Pancreas (tissue), 10 donors: ENCODE results near the gene DOCK1. TPM values are rescaled to one million over a fixed set of nuclear protein-coding genes. Genes with fewer than 3 reads are reported as not detected.

Experiments
- ATAC-seq, 4 donors: fragments of 200-7000 bp; cut with Tn5 transposase; one replicate each; pipeline versions ENCODE4 v1.8.0 to v1.9.1; 2020; ENCODE audit warnings: mild to moderate bottlenecking in 4 of 4, moderate library complexity in 4 of 4
- DNase-seq, 6 donors: peaks; one replicate each; pipeline ENCODE4 v3.0.0-alpha.2; 2020
- FAIRE-seq: peaks from 2 replicates; lab custom pipeline; 2012; peaks lifted over from hg19 to GRCh38; lab: Jason Lieb, UNC
- H3K27ac ChIP-seq, 4 donors: fragments of 200-600 bp; sonication (generic); 1 replicate in 3 of 4; 2 replicates in 1 of 4; pipeline versions ENCODE4 v1.5.0 to v1.8.0; 2020
- H3K27me3 ChIP-seq, 4 donors: fragments of 200-600 bp; one replicate each; pipeline ENCODE4 v1.8.0; 2021
- H3K36me3 ChIP-seq, 3 donors: fragments of 200-600 bp; sonication (generic) in 1 of 3; one replicate each; pipeline versions ENCODE4 v1.5.0 to v1.8.0; 2020 to 2021
- H3K4me1 ChIP-seq, 3 donors: fragments of 200-600 bp; one replicate each; pipeline ENCODE4 v1.8.0; 2021
- H3K4me3 ChIP-seq, 4 donors: fragments of 200-600 bp; sonication (generic) in 2 of 4; one replicate each; pipeline versions ENCODE4 v1.5.0 to v1.8.0; 2020 to 2021
- H3K9me3 ChIP-seq, 4 donors: fragments of 200-600 bp; one replicate each; pipeline ENCODE4 v1.8.0; 2021
- WGBS, 2 donors: extraction: QIAGEN DNeasy Blood & Tissue Kit; methylation state at CpG; one replicate each; pipeline ENCODE4 v1.1.7; 2013; 5-methylcytosine and 5-hydroxymethylcytosine counted together
- intact Hi-C, 3 donors: fragments of 100-400 bp; cut with DNase I; formaldehyde crosslinking; loops; one replicate each; pipeline versions ENCODE4 v1.11.1 to v1.14.2; 2022
- polyA plus RNA-seq, 2 donors: library from polyadenylated mRNA; stranded (reverse); fragments of 200-250 nt; gene quantifications; one replicate each; pipeline ENCODE4 v1.2.3, GENCODE V29; 2013
- total RNA-seq, 6 donors: library from RNA; stranded (reverse); fragmentation: NEBNext Ultra II Directional in 4 of 6; extraction: Animal tissue kit (Norgen Biotek cat#: 25700) in 4 of 6; gene quantifications; one replicate each; pipeline versions ENCODE4 v1.2.1 to v1.2.4, GENCODE V29; 2021 to 2023
- TF ChIP-seq, protein P1 (sequence below), 4 donors: fragments of 200-600 bp; sonication (generic) in 3 of 4; IDR thresholded peaks; one replicate each; pipeline versions ENCODE4 v1.5.0 to v1.8.0; 2021; ENCODE audit warnings: antibody characterized with exemption in 4 of 4
- donor health status: healthy with polysubstance abuse.
- donor health status: DM: no; HTN: no; CAD: no; lungs with moderate emphysema.
- donor health status: DM: no; HTN: no; CAD: no.
- donor health status: control.
- donor health status: control.
- donor health status: Bipolar disorder and iron deficiency.
- donor health status: DM: yes; HTN: yes; CAD: no.
- donor health status: DM: no; HTN: no; CAD: no.
- donor health status: DM: no; HTN: no; CAD: no.
- donor health status: DM: yes; HTN: yes; CAD: no.

Gene DOCK1
- total and polyA plus RNA-seq, 8 donors: 12.1 to 38.6 (median 24.2) TPM

DNA sequence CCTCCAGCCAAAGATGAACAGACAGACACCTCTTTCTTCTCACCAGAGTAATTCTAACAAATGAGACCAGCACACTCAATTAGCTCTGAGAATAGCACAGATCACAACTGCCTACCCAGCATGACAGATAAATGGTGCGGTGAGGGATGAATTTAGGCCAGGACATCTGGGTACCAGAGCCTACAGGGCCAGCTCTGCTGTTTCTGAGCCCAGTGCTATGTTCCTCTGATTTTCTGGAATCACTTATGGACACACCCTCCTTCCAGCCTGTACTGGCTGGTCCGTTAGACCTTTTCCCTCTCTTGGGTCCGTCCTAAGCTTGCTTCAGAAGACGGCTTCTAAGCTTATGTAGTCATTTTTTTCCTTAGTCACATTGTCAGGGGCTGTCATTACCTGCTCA is 217.6 kb downstream of the DOCK1 start:
- FAIRE-seq: no peak
- TF ChIP-seq, protein P1, sequence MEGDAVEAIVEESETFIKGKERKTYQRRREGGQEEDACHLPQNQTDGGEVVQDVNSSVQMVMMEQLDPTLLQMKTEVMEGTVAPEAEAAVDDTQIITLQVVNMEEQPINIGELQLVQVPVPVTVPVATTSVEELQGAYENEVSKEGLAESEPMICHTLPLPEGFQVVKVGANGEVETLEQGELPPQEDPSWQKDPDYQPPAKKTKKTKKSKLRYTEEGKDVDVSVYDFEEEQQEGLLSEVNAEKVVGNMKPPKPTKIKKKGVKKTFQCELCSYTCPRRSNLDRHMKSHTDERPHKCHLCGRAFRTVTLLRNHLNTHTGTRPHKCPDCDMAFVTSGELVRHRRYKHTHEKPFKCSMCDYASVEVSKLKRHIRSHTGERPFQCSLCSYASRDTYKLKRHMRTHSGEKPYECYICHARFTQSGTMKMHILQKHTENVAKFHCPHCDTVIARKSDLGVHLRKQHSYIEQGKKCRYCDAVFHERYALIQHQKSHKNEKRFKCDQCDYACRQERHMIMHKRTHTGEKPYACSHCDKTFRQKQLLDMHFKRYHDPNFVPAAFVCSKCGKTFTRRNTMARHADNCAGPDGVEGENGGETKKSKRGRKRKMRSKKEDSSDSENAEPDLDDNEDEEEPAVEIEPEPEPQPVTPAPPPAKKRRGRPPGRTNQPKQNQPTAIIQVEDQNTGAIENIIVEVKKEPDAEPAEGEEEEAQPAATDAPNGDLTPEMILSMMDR (IDR thresholded peaks at IDR 0.05): no peak
- H3K4me1 ChIP-seq: no peaks in the 10 kb centered on the region
- no peaks in the 10 kb centered on the region for H3K36me3 ChIP-seq
- intact Hi-C loops: no loop called here
- H3K9me3 ChIP-seq: no peaks in the 10 kb centered on the region
- ATAC-seq: no peak
- no peak for DNase-seq
- H3K4me3 ChIP-seq: no peak overlapping the region
- H3K27me3 ChIP-seq: no peaks in the 10 kb centered on the region
- H3K27ac ChIP-seq: no peak overlapping the region
- WGBS, 2 donors: 74% methylated on average over 4 of the region's 4 CpGs

DNA sequence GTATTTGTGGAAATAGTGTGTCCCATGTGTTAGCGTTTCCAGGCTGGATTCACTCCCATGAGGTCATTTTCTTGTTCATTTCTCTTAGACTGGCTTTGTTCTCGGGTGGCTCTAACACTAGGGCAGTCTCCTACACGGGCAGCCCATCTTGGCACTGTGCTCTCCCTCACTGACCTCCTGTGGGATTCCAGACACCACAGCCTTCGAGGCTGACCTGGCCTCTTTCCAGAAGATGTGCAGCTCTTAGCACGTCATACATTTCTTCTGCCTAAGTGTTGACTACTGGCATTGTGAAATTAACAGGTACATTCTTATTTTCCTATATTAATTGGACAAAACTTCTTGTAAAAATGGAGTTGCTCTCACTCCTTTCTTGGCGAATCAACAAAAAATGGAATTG is 218.4 kb downstream of the DOCK1 start:
- Histone ChIP-seq H3K27me3 (no peaks in the 10 kb centered on the region), H3K4me3 (no peak overlapping the region), H3K9me3 (no peaks in the 10 kb centered on the region), H3K4me1 (no peaks in the 10 kb centered on the region), H3K36me3 (no peaks in the 10 kb centered on the region), H3K27ac (no peak overlapping the region)
- WGBS, 2 donors: 86 to 90% methylated on average over 6 of the region's 6 CpGs
- no peak for ATAC-seq
- intact Hi-C loops: no loop called here
- DNase-seq: no peak
- TF ChIP-seq, protein P1 (IDR thresholded peaks at IDR 0.05): no peak
- FAIRE-seq: no peak

DNA sequence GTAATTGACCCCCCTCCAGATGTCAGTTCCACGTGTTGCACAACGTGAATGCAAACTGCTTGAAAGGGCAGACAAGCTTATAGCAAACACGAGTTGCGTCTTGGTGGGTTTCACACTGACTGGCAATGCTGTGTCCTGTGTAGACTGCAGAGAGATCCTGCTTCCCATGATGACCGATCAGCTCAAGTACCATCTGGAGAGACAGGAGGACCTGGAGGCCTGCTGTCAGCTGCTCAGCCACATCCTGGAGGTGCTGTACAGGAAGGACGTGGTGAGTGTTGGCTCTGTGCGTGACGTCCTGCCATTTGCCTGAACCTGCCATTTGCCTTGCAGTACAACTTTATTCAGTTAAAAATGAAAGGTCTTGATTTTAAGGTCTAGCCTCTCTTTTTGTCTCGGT is 220.1 kb downstream of the DOCK1 start:
- Histone ChIP-seq H3K27me3 (no peaks in the 10 kb centered on the region), H3K36me3 (no peaks in the 10 kb centered on the region), H3K9me3 (no peaks in the 10 kb centered on the region), H3K4me3 (no peak overlapping the region), H3K27ac (no peak overlapping the region), H3K4me1 (no peaks in the 10 kb centered on the region)
- FAIRE-seq (no peak), DNase-seq (no peak), ATAC-seq (no peak)
- intact Hi-C loops: no loop called here
- WGBS, 2 donors: 90 to 92% methylated on average over 9 of the region's 9 CpGs
- TF ChIP-seq, protein P1 (IDR thresholded peaks at IDR 0.05): no peak

DNA sequence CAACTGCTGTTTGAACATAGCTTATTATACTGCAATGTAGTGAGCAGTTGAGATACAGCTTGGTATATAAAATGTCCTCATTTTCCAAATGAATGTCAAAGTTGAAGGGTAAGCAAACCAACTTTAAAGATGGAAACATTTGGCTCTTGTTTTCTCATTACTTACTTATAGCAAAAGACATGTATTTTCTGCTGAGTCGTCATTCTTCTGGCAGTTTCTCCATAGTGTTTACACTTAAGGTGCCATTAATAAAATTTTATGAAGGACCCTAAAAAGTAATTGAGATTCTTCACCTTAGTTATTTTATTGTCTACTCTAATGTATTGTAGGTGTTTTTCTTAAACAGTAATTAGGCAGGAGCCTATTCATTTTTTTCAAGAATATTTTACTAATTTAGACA is 222.6 kb downstream of the DOCK1 start:
- Histone ChIP-seq H3K36me3 (peaks cover 0 to 7% (median 0%) of the 10 kb centered on the region in 3 donors), H3K4me3 (no peak overlapping the region), H3K27me3 (no peaks in the 10 kb centered on the region), H3K4me1 (no peaks in the 10 kb centered on the region), H3K9me3 (no peaks in the 10 kb centered on the region), H3K27ac (no peak overlapping the region)
- FAIRE-seq (no peak), DNase-seq (no peak), ATAC-seq (no peak)
- intact Hi-C loops: no loop called here
- WGBS, 2 donors: 90 to 100% methylated on average over 1 of the region's 1 CpG
- TF ChIP-seq, protein P1 (IDR thresholded peaks at IDR 0.05): no peak

DNA sequence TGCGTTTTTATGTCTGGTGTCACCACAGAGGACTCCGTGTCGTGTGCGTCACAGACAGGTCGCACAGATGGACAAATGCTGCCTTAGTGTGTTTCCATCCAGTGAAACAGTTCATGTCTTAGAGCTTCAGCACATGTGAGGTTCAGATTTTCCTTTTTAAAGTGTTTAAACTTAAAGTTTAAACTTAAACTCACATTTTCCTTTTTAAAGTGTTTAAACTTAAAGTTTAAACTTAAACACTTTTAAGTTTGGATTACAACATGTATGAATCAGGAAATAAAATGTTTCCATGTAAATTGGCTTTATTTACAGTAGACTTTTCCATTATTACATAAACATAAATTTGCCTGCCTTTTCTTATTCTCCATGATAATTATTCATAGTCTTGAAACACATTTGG is 223.9 kb downstream of the DOCK1 start:
- Histone ChIP-seq H3K27ac (no peak overlapping the region), H3K36me3 (peaks cover 0 to 7% (median 0%) of the 10 kb centered on the region in 3 donors), H3K4me1 (no peaks in the 10 kb centered on the region), H3K4me3 (no peak overlapping the region), H3K27me3 (no peaks in the 10 kb centered on the region), H3K9me3 (no peaks in the 10 kb centered on the region)
- no peak for FAIRE-seq
- 95 to 100% methylated on average over 5 of the region's 5 CpGs for WGBS, 2 donors
- DNase-seq: no peak
- no peak for ATAC-seq
- TF ChIP-seq, protein P1 (IDR thresholded peaks at IDR 0.05): no peak
- intact Hi-C loops: no loop called here
